ENCODE results near the gene C16orf87. TPM values are rescaled to one million over a fixed set of nuclear protein-coding genes. Genes with fewer than 3 reads are reported as not detected.

The C16orf87 gene
- polyA plus RNA-seq, 1 donor (not counting 4 experiments of a cell fraction or from before 2014, with no cell fraction given) = 10.2 TPM

- no peaks in the 10 kb centered on the region for H3K36me3 ChIP-seq (ENCODE audit: control insufficient read depth in 2 of 2, extremely low read depth in 1 of 2, insufficient read depth in 2 of 2, low read length in 2 of 2)
- no peak overlapping the region for H3K27ac ChIP-seq (ENCODE audit: control insufficient read depth, insufficient read depth, low read length)
- H3K4me2 ChIP-seq (ENCODE audit: control insufficient read depth, extremely low read depth, insufficient read depth, low read depth, low read length) = no peak overlapping the region
- TF ChIP-seq CTCF (optimal IDR thresholded peaks at IDR 0.05 in 1 of 3, IDR thresholded peaks at IDR 0.05 in 1 of 3, conservative IDR thresholded peaks at IDR 0.05 in 1 of 3; ENCODE audit: extremely low read depth in 1 of 3, insufficient read depth in 2 of 3, low read length in 3 of 3) (no peak), EZH2 (IDR thresholded peaks at IDR 0.05; ENCODE audit: low read length) (no peak)
- no peak for FAIRE-seq
- H4K20me1 ChIP-seq (ENCODE audit: control insufficient read depth, extremely low read depth, insufficient read depth, low read length) = no peaks in the 10 kb centered on the region
- H3K27me3 ChIP-seq (ENCODE audit: control insufficient read depth, extremely low read depth, insufficient read depth, low read length) = peaks cover 3% of the 10 kb centered on the region
- no peak for DNase-seq (ENCODE audit: low read depth, low spot score)
- H3K79me2 ChIP-seq (ENCODE audit: control insufficient read depth, insufficient read depth, low read length) = no peaks in the 10 kb centered on the region
- H2AFZ ChIP-seq (ENCODE audit: control insufficient read depth, low read length) = no peak overlapping the region
- no peaks in the 10 kb centered on the region for H3K9me3 ChIP-seq (ENCODE audit: control insufficient read depth, low read depth, low read length)
- H3K9me1 ChIP-seq (ENCODE audit: control insufficient read depth, extremely low read depth, insufficient read depth, low read length) = no peaks in the 10 kb centered on the region
- no peak overlapping the region for H3K4me3 ChIP-seq (ENCODE audit: control insufficient read depth in 2 of 3, extremely low read depth in 1 of 3, insufficient read depth in 2 of 3, low read depth in 1 of 3, low read length in 3 of 3)
- dilution Hi-C loops (cut with MboI; ENCODE audit: extremely low pct_ligation_motif_present, low sequenced_read_pairs) = no loop called here
- no peaks in the 10 kb centered on the region for H3K4me1 ChIP-seq (ENCODE audit: control insufficient read depth, extremely low read depth, insufficient read depth, low read length)
- no peak overlapping the region for H3K9ac ChIP-seq (ENCODE audit: control insufficient read depth, extremely low read depth, insufficient read depth, low read length)
These were observed 18.1 kb upstream of the C16orf87 start for GRCh38 chr16:46848768-46849764.

- Histone ChIP-seq H3K27ac (ENCODE audit: control insufficient read depth, insufficient read depth, low read length) (no peak overlapping the region), H3K9me3 (ENCODE audit: control insufficient read depth, low read depth, low read length) (no peaks in the 10 kb centered on the region), H3K4me2 (ENCODE audit: control insufficient read depth, extremely low read depth, insufficient read depth, low read depth, low read length) (no peak overlapping the region), H3K36me3 (ENCODE audit: control insufficient read depth in 2 of 2, extremely low read depth in 1 of 2, insufficient read depth in 2 of 2, low read length in 2 of 2) (no peaks in the 10 kb centered on the region), H3K27me3 (ENCODE audit: control insufficient read depth, extremely low read depth, insufficient read depth, low read length) (peaks cover 3% of the 10 kb centered on the region), H3K9me1 (ENCODE audit: control insufficient read depth, extremely low read depth, insufficient read depth, low read length) (no peaks in the 10 kb centered on the region), H4K20me1 (ENCODE audit: control insufficient read depth, extremely low read depth, insufficient read depth, low read length) (no peaks in the 10 kb centered on the region), H3K9ac (ENCODE audit: control insufficient read depth, extremely low read depth, insufficient read depth, low read length) (no peak overlapping the region), H3K79me2 (ENCODE audit: control insufficient read depth, insufficient read depth, low read length) (no peaks in the 10 kb centered on the region), H3K4me3 (ENCODE audit: control insufficient read depth in 2 of 3, extremely low read depth in 1 of 3, insufficient read depth in 2 of 3, low read depth in 1 of 3, low read length in 3 of 3) (no peak overlapping the region), H3K4me1 (ENCODE audit: control insufficient read depth, extremely low read depth, insufficient read depth, low read length) (no peaks in the 10 kb centered on the region), H2AFZ (ENCODE audit: control insufficient read depth, low read length) (no peak overlapping the region)
- TF ChIP-seq EZH2 (IDR thresholded peaks at IDR 0.05; ENCODE audit: low read length) (no peak), CTCF (optimal IDR thresholded peaks at IDR 0.05 in 1 of 3, IDR thresholded peaks at IDR 0.05 in 1 of 3, conservative IDR thresholded peaks at IDR 0.05 in 1 of 3; ENCODE audit: extremely low read depth in 1 of 3, insufficient read depth in 2 of 3, low read length in 3 of 3) (no peak)
- dilution Hi-C loops (cut with MboI; ENCODE audit: extremely low pct_ligation_motif_present, low sequenced_read_pairs) = no loop called here
- DNase-seq (ENCODE audit: low read depth, low spot score) (no peak), FAIRE-seq (no peak)
These were observed 15.0 kb upstream of the C16orf87 start for GRCh38 chr16:46845952-46846351.
